Ectodermal cell (in vitro differentiated cells): ENCODE results near the gene SEPTIN8.
A peak's percentile ranks its signal among the peaks of the same experiment; 100 is the strongest.

Source experiments
- H3K27ac ChIP-seq: 2 replicates; pipeline ENCODE4 v1.7.0; 2013; ENCODE audit warnings: mild to moderate bottlenecking, low read depth, low read length; ENCODE audit not compliant: insufficient read depth, poor library complexity, severe bottlenecking
- H3K27me3 ChIP-seq: 2 replicates; pipeline ENCODE4 v1.7.0; 2013; ENCODE audit warnings: mild to moderate bottlenecking, low read length; ENCODE audit not compliant: insufficient read depth, control insufficient read depth, poor library complexity, severe bottlenecking
- H3K36me3 ChIP-seq: one replicate; pipeline ENCODE4 v1.7.0; 2013; ENCODE audit warnings: low read length; ENCODE audit not compliant: control insufficient read depth, insufficient read depth
- H3K4me1 ChIP-seq: one replicate; pipeline ENCODE4 v1.7.0; 2013; ENCODE audit warnings: low read length; ENCODE audit not compliant: control insufficient read depth, insufficient read depth
- H3K4me3 ChIP-seq: 2 replicates; pipeline ENCODE4 v1.7.0; 2013; ENCODE audit warnings: low read depth, low read length, control low read depth; ENCODE audit not compliant: insufficient read depth
- H3K9me3 ChIP-seq: 2 replicates; pipeline ENCODE4 v1.7.0; 2013; ENCODE audit warnings: mild to moderate bottlenecking, low read length, moderate library complexity; ENCODE audit not compliant: control insufficient read depth
- WGBS, 2 experiments: methylation state at CpG; one replicate each; pipeline ENCODE4 v1.1.7; 2013; ENCODE audit warnings: missing lambda C conversion rate in 2 of 2; 5-methylcytosine and 5-hydroxymethylcytosine counted together

The SEPTIN8 gene

DNA sequence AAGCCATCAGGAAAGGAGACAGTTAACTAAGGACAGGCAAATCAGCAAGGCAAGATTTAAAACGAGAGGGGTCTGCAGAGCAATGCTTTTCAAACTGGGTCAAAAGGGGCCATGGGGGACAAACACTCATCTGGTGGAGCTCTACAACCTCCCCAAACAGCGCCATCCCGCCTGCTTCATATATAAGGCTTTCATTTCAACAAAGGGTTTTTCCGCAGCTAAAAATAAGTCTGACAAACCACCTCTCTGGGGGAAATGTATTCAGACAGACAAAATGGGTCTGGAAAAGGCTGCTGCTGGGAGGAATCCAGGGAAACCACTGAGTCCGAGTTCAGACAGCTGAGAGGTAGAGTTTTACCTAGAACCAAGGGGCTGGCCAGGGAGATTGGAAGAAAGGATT lies 8.3 kb upstream of the SEPTIN8 start:
- no peak overlapping the region for H3K27ac ChIP-seq
- peaks cover 3% of the 10 kb centered on the region for H3K27me3 ChIP-seq
- no peaks in the 10 kb centered on the region for H3K4me1 ChIP-seq
- H3K36me3 ChIP-seq = no peaks in the 10 kb centered on the region
- no peak overlapping the region for H3K4me3 ChIP-seq
- WGBS, 2 experiments = 77 to 80% methylated on average over 5 of the region's 5 CpGs
- H3K9me3 ChIP-seq = no peaks in the 10 kb centered on the region

DNA sequence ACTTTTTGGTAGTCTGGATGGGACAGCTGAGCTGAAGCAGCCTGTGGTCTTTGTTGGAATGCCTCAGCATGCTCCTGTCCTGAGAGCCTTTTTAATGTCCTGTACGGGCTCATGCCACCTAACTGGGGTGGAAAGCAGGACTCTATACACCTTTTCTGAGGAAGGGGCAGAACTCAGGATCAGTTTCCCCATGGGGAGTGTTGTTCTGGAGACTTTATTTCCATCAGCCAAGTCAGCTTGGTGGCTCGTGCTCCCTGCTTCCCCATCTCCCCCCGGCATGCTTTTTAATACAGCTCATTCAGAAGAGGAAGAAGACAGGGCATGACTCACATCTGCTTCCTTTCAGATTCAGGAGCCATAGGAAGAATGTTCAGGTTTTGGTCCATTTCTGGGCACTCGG lies 5.1 kb upstream of the SEPTIN8 start:
- WGBS, 2 experiments = 80 to 90% methylated on average over 4 of the region's 4 CpGs
- Histone ChIP-seq H3K36me3 (no peaks in the 10 kb centered on the region), H3K27me3 (peaks cover 32% of the 10 kb centered on the region), H3K9me3 (no peaks in the 10 kb centered on the region), H3K4me3 (no peak overlapping the region), H3K4me1 (peaks cover 3% of the 10 kb centered on the region), H3K27ac (no peak overlapping the region)

DNA sequence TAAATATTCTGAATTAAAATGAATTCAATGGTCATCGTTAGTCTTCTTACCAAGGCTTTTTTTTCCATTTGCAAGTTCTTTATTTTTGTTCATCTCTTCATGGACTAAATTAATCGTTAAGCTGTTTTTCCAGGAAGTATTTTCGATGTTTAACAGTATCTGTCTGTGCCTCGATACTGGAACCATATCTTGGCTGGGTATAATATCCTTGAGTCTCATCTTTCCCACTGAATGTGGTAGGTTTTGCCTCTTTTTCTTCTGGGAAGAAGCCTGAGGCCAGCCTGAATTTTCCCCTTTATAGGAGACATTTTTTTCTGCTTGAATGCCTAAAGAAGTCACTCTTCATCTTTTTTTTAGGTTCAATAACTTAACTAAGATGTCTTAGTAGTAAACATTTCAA lies 4.0 kb upstream of the SEPTIN8 start:
- Histone ChIP-seq H3K4me1 (peaks cover 8% of the 10 kb centered on the region), H3K27me3 (peaks cover 40% of the 10 kb centered on the region)
- 92 to 98% methylated on average over 4 of the region's 4 CpGs for WGBS, 2 experiments

DNA sequence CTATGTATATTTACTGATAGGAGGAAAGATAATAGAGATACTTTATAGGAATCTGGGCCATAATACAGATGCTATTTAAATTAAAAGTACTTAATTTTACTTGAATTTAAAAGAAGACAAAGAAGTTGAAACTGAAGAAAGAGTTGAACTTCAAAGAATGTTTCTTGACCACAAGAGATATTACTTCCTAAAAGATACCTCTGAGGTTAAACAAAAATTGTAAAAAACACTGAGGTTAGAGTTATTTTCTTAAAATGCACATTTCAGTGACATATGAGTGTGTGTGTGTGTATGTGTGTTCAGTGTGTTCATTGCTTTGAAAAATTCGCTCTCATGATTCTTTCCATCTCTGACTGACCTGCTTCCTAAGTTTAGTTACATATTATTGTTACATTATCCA lies 3.5 kb upstream of the SEPTIN8 start:
- peaks cover 42% of the 10 kb centered on the region for H3K27me3 ChIP-seq
- no peaks in the 10 kb centered on the region for H3K36me3 ChIP-seq
- no peak overlapping the region for H3K4me3 ChIP-seq
- no CpG with 5 or more reads among the region's 1 CpG for WGBS, 2 experiments
- H3K4me1 ChIP-seq = peaks cover 11% of the 10 kb centered on the region
- H3K9me3 ChIP-seq = no peaks in the 10 kb centered on the region
- H3K27ac ChIP-seq = no peak overlapping the region

More for the DNA sequence above, 4.0 kb upstream of the SEPTIN8 start:
- Histone ChIP-seq H3K27ac (no peak overlapping the region), H3K4me3 (no peak overlapping the region), H3K36me3 (no peaks in the 10 kb centered on the region), H3K9me3 (no peaks in the 10 kb centered on the region)

GRCh38 chr5:132779961-132780360 lies 2.9 kb upstream of the SEPTIN8 start:
- H3K36me3 ChIP-seq = no peaks in the 10 kb centered on the region
- 81 to 96% methylated on average over 3 of the region's 3 CpGs for WGBS, 2 experiments
- no peak overlapping the region for H3K27ac ChIP-seq
- peaks cover 11% of the 10 kb centered on the region for H3K4me1 ChIP-seq
- no peaks in the 10 kb centered on the region for H3K9me3 ChIP-seq
- no peak overlapping the region for H3K4me3 ChIP-seq
- peaks cover 42% of the 10 kb centered on the region for H3K27me3 ChIP-seq

DNA sequence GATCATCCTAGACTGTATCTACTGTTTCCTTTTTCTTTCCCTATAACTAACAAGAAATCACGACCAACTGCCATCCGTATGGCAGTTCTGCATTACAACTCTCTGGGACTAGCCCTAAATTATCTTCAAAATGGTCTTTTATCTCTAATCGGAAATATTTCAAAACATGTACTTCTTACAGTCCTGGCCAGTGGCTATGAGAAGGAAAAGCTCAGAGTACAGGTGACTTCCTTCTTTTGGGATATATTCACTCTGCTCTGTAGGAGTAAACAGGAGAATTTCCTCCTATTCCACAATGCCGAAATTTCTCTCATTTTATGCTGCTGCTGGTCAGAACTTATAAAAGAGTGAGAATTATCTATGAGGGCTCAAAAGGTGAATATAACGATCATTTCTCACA lies 1.8 kb upstream of the SEPTIN8 start:
- Histone ChIP-seq H3K27me3 (peaks cover 42% of the 10 kb centered on the region), H3K27ac (no peak overlapping the region), H3K9me3 (no peaks in the 10 kb centered on the region), H3K4me1 (peaks cover 11% of the 10 kb centered on the region), H3K36me3 (no peaks in the 10 kb centered on the region), H3K4me3 (no peak overlapping the region)
- WGBS, 2 experiments = 89 to 93% methylated on average over 5 of the region's 5 CpGs

DNA sequence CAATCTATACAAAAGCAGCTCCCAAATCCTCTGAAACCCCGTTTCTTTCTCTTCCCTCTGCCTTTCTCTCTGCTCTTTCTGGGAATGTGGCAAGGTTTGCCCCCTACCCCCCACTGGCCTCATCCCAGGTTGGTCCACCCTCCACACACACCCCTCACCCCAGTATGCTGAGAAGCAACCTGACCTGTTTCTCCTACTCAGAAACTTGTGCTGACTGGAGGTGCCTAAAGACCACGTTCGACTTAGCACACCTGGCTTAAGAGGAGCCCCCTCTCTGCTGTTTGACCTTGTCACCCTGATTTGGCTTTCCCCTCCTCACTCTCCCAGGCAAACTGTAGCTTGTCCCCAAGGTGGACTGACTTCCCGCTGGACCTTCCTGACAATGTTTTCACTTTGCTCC lies 1.1 kb upstream of the SEPTIN8 start:
- H3K4me3 ChIP-seq = no peak overlapping the region
- peaks cover 11% of the 10 kb centered on the region for H3K4me1 ChIP-seq
- H3K9me3 ChIP-seq = no peaks in the 10 kb centered on the region
- 83 to 89% methylated on average over 4 of the region's 4 CpGs for WGBS, 2 experiments
- H3K36me3 ChIP-seq = no peaks in the 10 kb centered on the region
- H3K27me3 ChIP-seq = peaks cover 42% of the 10 kb centered on the region
- no peak overlapping the region for H3K27ac ChIP-seq

GRCh38 chr5:132776938-132777208 lies 166 bp downstream of the SEPTIN8 start:
- no peaks in the 10 kb centered on the region for H3K9me3 ChIP-seq
- H3K4me1 ChIP-seq = peaks cover 17% of the 10 kb centered on the region
- WGBS, 2 experiments = 0% methylated on average over 40 of the region's 40 CpGs
- peaks cover 39% of the 10 kb centered on the region for H3K27me3 ChIP-seq
- no peaks in the 10 kb centered on the region for H3K36me3 ChIP-seq
- H3K27ac ChIP-seq = no peak overlapping the region
- H3K4me3 ChIP-seq = peak overlapping the region; percentile 67

- Histone ChIP-seq H3K4me1 (peaks cover 18% of the 10 kb centered on the region), H3K4me3 (peak overlapping the region; percentile 67), H3K27ac (no peak overlapping the region), H3K9me3 (no peaks in the 10 kb centered on the region), H3K36me3 (no peaks in the 10 kb centered on the region), H3K27me3 (peaks cover 39% of the 10 kb centered on the region)
- WGBS, 2 experiments = 3 to 4% methylated on average over 39 of the region's 39 CpGs
These were observed 705 bp downstream of the SEPTIN8 start for GRCh38 chr5:132776131-132776937.

GRCh38 chr5:132775476-132775961 lies 1.5 kb downstream of the SEPTIN8 start:
- peaks cover 20% of the 10 kb centered on the region for H3K4me1 ChIP-seq
- no peaks in the 10 kb centered on the region for H3K9me3 ChIP-seq
- H3K27me3 ChIP-seq = peaks cover 39% of the 10 kb centered on the region
- 86 to 94% methylated on average over 7 of the region's 7 CpGs for WGBS, 2 experiments
- no peak overlapping the region for H3K27ac ChIP-seq
- H3K4me3 ChIP-seq = no peak overlapping the region
- no peaks in the 10 kb centered on the region for H3K36me3 ChIP-seq
